Activated CD8-positive, alpha-beta memory T cell treated with anti-CD3 and anti-CD28 coated beads, Interleukin-2, amount 50 U/mL, for 48 hours (primary cell): ENCODE measurements around the gene PIBF1.
"Not testable (repeated sequence)": the region's sequence is repeated elsewhere in the genome, so short reads cannot be mapped to it uniquely, and the experiment has no call there.

Experiments
- DNase-seq: peaks from one replicate; pipeline ENCODE4 v3.0.0-alpha.2; 2020

Gene PIBF1

GRCh38 chr13:73025217-73026012 is 243.5 kb downstream of the PIBF1 start:
- no peak for DNase-seq

- DNase-seq = no peak
These were observed 253.0 kb downstream of the PIBF1 start for GRCh38 chr13:73034901-73035300.

- DNase-seq = no peak
These were observed 253.7 kb downstream of the PIBF1 start for GRCh38 chr13:73035660-73036059.

- no peak for DNase-seq
These were observed 254.6 kb downstream of the PIBF1 start for GRCh38 chr13:73036566-73036965.

GRCh38 chr13:73038064-73038463 is 256.1 kb downstream of the PIBF1 start:
- no peak for DNase-seq

GRCh38 chr13:73039201-73040108 is 257.5 kb downstream of the PIBF1 start:
- no peak for DNase-seq

- no peak for DNase-seq
These were observed 258.6 kb downstream of the PIBF1 start for GRCh38 chr13:73040484-73040883.

- no peak for DNase-seq
These were observed 259.1 kb downstream of the PIBF1 start for GRCh38 chr13:73040968-73041596.

- DNase-seq = no peak
These were observed 263.1 kb downstream of the PIBF1 start for GRCh38 chr13:73045031-73045430.

GRCh38 chr13:73048615-73049014 is 266.7 kb downstream of the PIBF1 start:
- DNase-seq = not testable (repeated sequence)

- DNase-seq = no peak
These were observed 272.8 kb downstream of the PIBF1 start for GRCh38 chr13:73054712-73055111.

- no peak for DNase-seq
These were observed 274.1 kb downstream of the PIBF1 start for GRCh38 chr13:73055813-73056564.

GRCh38 chr13:73056565-73056962 is 274.6 kb downstream of the PIBF1 start:
- no peak for DNase-seq

- no peak for DNase-seq
These were observed 275.5 kb downstream of the PIBF1 start for GRCh38 chr13:73057284-73058063.

- DNase-seq = no peak
These were observed 276.1 kb downstream of the PIBF1 start for GRCh38 chr13:73058064-73058313.

GRCh38 chr13:73058432-73058735 is 276.5 kb downstream of the PIBF1 start:
- DNase-seq = no peak

GRCh38 chr13:73058736-73059459 is 277.0 kb downstream of the PIBF1 start, which contains the start of gene KLF5:
Gene KLF5, plus strand, starts transcription at chr13:73059005. Its CDS starts 323 bp downstream, at chr13:73059328.
- peak; percentile 97 for DNase-seq

GRCh38 chr13:73059460-73060250 is 277.7 kb downstream of the PIBF1 start:
- peak; percentile 75 for DNase-seq

- DNase-seq = no peak
These were observed 278.6 kb downstream of the PIBF1 start for GRCh38 chr13:73060251-73061160.

- DNase-seq = no peak
These were observed 279.5 kb downstream of the PIBF1 start for GRCh38 chr13:73061473-73061872.
